Measurements from ENCODE around the gene PIK3C2B. TPM values are rescaled to one million over a fixed set of nuclear protein-coding genes. Genes with fewer than 3 reads are reported as not detected.

Gene PIK3C2B
- total RNA-seq, result 2.2 and 4.0 TPM in 2 replicates

DNA sequence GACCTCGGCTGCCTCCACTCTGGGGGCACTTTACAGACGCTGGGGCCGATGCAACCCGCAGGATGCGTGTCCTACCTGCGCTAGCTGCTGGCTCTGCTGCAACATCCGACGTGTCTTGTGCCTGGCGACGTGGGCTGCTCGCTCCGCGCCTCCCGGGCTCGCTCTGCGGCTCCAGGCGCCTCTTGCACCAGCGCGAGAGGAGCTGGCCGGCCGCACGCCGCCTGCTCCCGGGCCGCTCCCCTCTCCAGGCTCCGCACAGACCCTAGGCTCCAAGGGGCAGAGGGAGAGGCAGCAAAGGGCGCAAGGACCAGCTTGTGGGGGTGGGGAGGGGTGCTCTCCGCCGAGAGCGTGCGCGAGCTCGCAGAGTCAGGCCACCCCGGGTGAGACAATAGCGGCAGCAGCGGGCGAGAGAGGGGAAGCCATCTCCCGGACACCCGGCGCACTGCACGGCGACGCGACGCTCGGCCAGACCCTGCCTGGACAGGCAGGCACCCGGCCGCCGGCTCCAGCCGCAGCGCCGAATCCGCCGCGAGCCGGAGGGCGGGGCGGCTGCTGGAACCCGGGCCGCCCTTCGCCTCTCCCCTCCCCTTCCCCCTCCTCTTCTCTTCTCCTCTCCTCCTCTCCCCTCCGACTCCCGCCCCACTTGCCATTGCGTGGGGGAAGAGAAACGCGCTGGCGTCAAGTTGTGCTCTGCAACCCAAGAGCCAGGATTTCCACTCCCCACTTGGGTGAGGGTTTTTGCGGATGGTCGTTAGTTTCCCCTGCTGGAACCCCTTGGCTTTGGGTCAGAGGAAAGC is at the start of gene PIK3C2B:
PIK3C2B (minus strand) TSS at position 525 of the 797 bp plus-strand sequence. CDS start 25,003 bp downstream, outside the sequence.

DNA sequence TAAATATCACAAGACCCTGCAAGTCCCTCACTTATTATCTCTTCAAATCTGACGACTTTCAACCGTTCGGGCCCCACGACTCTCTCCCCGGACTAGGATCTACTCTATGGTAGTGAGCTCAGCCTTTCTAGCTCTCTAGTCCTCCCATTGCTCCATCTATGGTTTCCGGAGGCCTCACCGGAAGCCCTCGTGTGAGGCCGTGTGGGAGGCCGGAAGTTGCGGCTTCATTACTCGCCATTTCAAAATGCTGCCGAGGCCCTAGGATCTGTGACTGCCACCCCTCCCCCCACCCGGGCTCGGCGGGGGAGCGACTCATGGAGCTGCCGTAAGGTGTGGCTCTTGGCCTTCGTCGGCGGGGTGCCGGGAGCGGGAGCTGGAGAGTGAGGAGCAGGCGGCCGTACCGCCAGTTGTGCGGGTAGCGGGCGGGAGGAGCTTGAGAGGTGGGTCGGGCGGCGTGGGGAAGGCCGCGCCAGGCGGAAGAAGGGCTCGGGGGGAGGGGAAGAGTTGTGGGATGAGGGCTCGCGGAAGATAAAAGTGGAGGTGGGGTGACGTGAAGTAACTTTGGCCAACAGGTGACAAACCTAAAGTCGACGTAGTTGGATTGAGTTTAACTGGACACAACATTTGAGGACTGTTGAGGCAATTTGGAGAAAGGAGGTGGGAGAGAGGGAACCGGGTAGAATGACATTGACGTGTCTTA is 21.7 kb upstream of the PIK3C2B start, which contains the start of gene MDM4:
MDM4 (plus strand) TSS at position 227 of the 700 bp plus-strand sequence. CDS start 9,113 bp downstream, outside the sequence.

Other genes with a start within 250 kb of the PIK3C2B start
- gene PLEKHA6, start 134.9 kb downstream of the PIK3C2B start, total RNA-seq, result 0.20 and 0.37 TPM in 2 replicates
- gene PPP1R15B, start 83.0 kb downstream of the PIK3C2B start, total RNA-seq, result 13.2 and 20.9 TPM in 2 replicates
- 25.0 and 31.5 TPM in 2 replicates for gene MDM4, start 21.6 kb upstream of the PIK3C2B start, total RNA-seq
- not detected in 2 replicates for gene LRRN2, start 190.9 kb upstream of the PIK3C2B start, total RNA-seq